Caco-2 (cell line): ENCODE data around the gene DDX24. TPM values are rescaled to one million over a fixed set of nuclear protein-coding genes. Genes with fewer than 3 reads are reported as not detected.

Source experiments
- BruUV-seq: library from RNA; stranded (reverse); fragments of 400-500 nt; replicated peaks from 2 replicates; lab custom pipeline; 2021; lab: Mats Ljungman, UMichigan
- CTCF ChIA-PET: fragments of 300-600 bp; sonication (Branson Sonifier 250); formaldehyde crosslinking; loops from one replicate; lab custom pipeline; 2022; ENCODE audit warnings: antibody characterized with exemption; lab: Charles Lee
- POLR2A ChIA-PET: fragments of 300-600 bp; sonication (Branson Sonifier 250); formaldehyde crosslinking; loops from one replicate; lab custom pipeline; 2022; ENCODE audit warnings: antibody characterized with exemption; lab: Charles Lee
- DNase-seq, 2 experiments: peaks; one replicate each; pipeline versions ENCODE4 v3.0.0 to v3.0.0-alpha.2; 2020 to 2022
- H3K27me3 ChIP-seq: replicated peaks from 2 replicates; pipeline ENCODE4 v1.6.0; 2011; ENCODE audit warnings: low read length; ENCODE audit not compliant: control insufficient read depth, insufficient read depth
- H3K36me3 ChIP-seq: 2 replicates; pipeline ENCODE4 v1.5.1; 2011; ENCODE audit warnings: low read length; ENCODE audit not compliant: control insufficient read depth, insufficient read depth
- H3K4me1 ChIP-seq: fragments of 250-450 bp; sonication (Bioruptor Pico); 2 replicates; pipeline ENCODE4 v1.5.1; 2020; ENCODE audit warnings: mild to moderate bottlenecking
- H3K4me3 ChIP-seq: 2 replicates; pipeline ENCODE4 v1.5.1; 2011; ENCODE audit warnings: low read depth, mild to moderate bottlenecking, control low read depth, low read length
- H3K9me3 ChIP-seq: fragments of 250-450 bp; sonication (Bioruptor Pico); 2 replicates; pipeline ENCODE4 v1.5.1; 2020; ENCODE audit warnings: mild to moderate bottlenecking, moderate library complexity
- H3K27ac Mint-ChIP-seq: one replicate; pipeline ENCODE4 v1.8.0; 2022; ENCODE audit warnings: mixed read lengths; ENCODE audit not compliant: unreplicated experiment
- H3K27me3 Mint-ChIP-seq: one replicate; pipeline ENCODE4 v1.8.0; 2022; ENCODE audit warnings: mixed read lengths; ENCODE audit not compliant: insufficient read depth, unreplicated experiment
- H3K36me3 Mint-ChIP-seq: one replicate; pipeline ENCODE4 v1.8.0; 2022; ENCODE audit warnings: mild to moderate bottlenecking, mixed read lengths; ENCODE audit not compliant: insufficient read depth, unreplicated experiment
- H3K4me1 Mint-ChIP-seq: one replicate; pipeline ENCODE4 v1.8.0; 2022; ENCODE audit warnings: low read depth, mixed read lengths; ENCODE audit not compliant: unreplicated experiment
- H3K4me3 Mint-ChIP-seq: one replicate; pipeline ENCODE4 v1.8.0; 2022; ENCODE audit warnings: mild to moderate bottlenecking, moderate library complexity, mixed read lengths; ENCODE audit not compliant: unreplicated experiment
- H3K9me3 Mint-ChIP-seq: one replicate; pipeline ENCODE4 v1.8.0; 2022; ENCODE audit warnings: mixed read lengths; ENCODE audit not compliant: unreplicated experiment
- CTCF ChIP-seq, 2 experiments: fragments of 200-600 bp in 1 of 2; IDR thresholded peaks; 1 replicate in 1 of 2; 2 replicates in 1 of 2; pipeline versions ENCODE4 v1.5.1 to v1.8.0; 2011 to 2022; ENCODE audit warnings: antibody characterized with exemption in 1 of 2, control low read depth in 1 of 2, inconsistent platforms in 1 of 2, low read depth in 1 of 2, low read length in 1 of 2, mild to moderate bottlenecking in 1 of 2, moderate library complexity in 1 of 2; ENCODE audit not compliant: insufficient read depth in 1 of 2, severe bottlenecking in 1 of 2, unreplicated experiment in 1 of 2
- intact Hi-C: fragments of 100-400 bp; cut with micrococcal nuclease; formaldehyde crosslinking; loops from one replicate; pipeline ENCODE4 v1.10.0; 2022; ENCODE audit not compliant: unreplicated experiment
- total RNA-seq: library from RNA; stranded (reverse); gene quantifications from 2 replicates; pipeline ENCODE4 v1.2.3, GENCODE V29; 2022

The DDX24 gene
- total RNA-seq, 1 experiment from 2014 or later: 131 TPM

- Mint-ChIP-seq H3K4me3 (no peak overlapping the region), H3K27me3 (no peaks in the 10 kb centered on the region), H3K36me3 (peaks cover 64% of the 10 kb centered on the region), H3K27ac (no peak overlapping the region), H3K9me3 (no peaks in the 10 kb centered on the region), H3K4me1 (no peaks in the 10 kb centered on the region)
- no peak for DNase-seq
- Histone ChIP-seq H3K36me3 (peaks cover 3% of the 10 kb centered on the region), H3K4me3 (no peak overlapping the region), H3K27me3 (no peaks in the 10 kb centered on the region), H3K4me1 (no peaks in the 10 kb centered on the region), H3K9me3 (no peaks in the 10 kb centered on the region)
- intact Hi-C loops: no loop called here
- POLR2A ChIA-PET: no interaction called here
- BruUV-seq: no TSS peak
- TF ChIP-seq CTCF (IDR thresholded peaks at IDR 0.05; ENCODE audit: insufficient read depth in 1 of 2, low read depth in 1 of 2, low read length in 1 of 2, severe bottlenecking in 1 of 2, unreplicated experiment in 1 of 2): no peak
- CTCF ChIA-PET: interaction anchor here (1.1 to 1.3 kb wide), 2 partner anchors 30 to 86 kb away, joined by 3 to 6 read pairs; partner anchors contain the start of genes DDX24 and IFI27L1
Measured at GRCh38 chr14:94050231-94050880, 30.6 kb downstream of the DDX24 start.

GRCh38 chr14:94049625-94050023 lies 31.4 kb downstream of the DDX24 start:
- Mint-ChIP-seq H3K36me3 (peaks cover 63% of the 10 kb centered on the region), H3K4me3 (no peak overlapping the region), H3K9me3 (no peaks in the 10 kb centered on the region), H3K4me1 (no peaks in the 10 kb centered on the region), H3K27ac (no peak overlapping the region), H3K27me3 (no peaks in the 10 kb centered on the region)
- DNase-seq: no peak
- intact Hi-C loops: no loop called here
- no TSS peak for BruUV-seq
- Histone ChIP-seq H3K9me3 (no peaks in the 10 kb centered on the region), H3K4me3 (no peak overlapping the region), H3K27me3 (no peaks in the 10 kb centered on the region), H3K36me3 (peaks cover 3% of the 10 kb centered on the region), H3K4me1 (no peaks in the 10 kb centered on the region)
- ChIA-PET CTCF (interaction anchor here (1.1 kb wide), 1 partner anchor 87 kb away, joined by 3 read pairs; no protein-coding TSS in a partner anchor), POLR2A (no interaction called here)
- TF ChIP-seq CTCF (IDR thresholded peaks at IDR 0.05; ENCODE audit: insufficient read depth in 1 of 2, low read depth in 1 of 2, low read length in 1 of 2, severe bottlenecking in 1 of 2, unreplicated experiment in 1 of 2): no peak

GRCh38 chr14:94048691-94049624 lies 32.0 kb downstream of the DDX24 start:
- no peaks in the 10 kb centered on the region for H3K9me3 ChIP-seq
- H3K36me3 ChIP-seq: peaks cover 3% of the 10 kb centered on the region
- Mint-ChIP-seq H3K9me3 (no peaks in the 10 kb centered on the region), H3K4me3 (no peak overlapping the region), H3K36me3 (peaks cover 56% of the 10 kb centered on the region), H3K27me3 (no peaks in the 10 kb centered on the region), H3K27ac (no peak overlapping the region), H3K4me1 (no peaks in the 10 kb centered on the region)
- intact Hi-C loops: no loop called here
- no peak for TF ChIP-seq CTCF (IDR thresholded peaks at IDR 0.05; ENCODE audit: insufficient read depth in 1 of 2, low read depth in 1 of 2, low read length in 1 of 2, severe bottlenecking in 1 of 2, unreplicated experiment in 1 of 2)
- H3K4me1 ChIP-seq: no peaks in the 10 kb centered on the region
- H3K4me3 ChIP-seq: no peak overlapping the region
- no peak for DNase-seq
- BruUV-seq: no TSS peak
- POLR2A ChIA-PET: no interaction called here
- no peaks in the 10 kb centered on the region for H3K27me3 ChIP-seq
- CTCF ChIA-PET: interaction anchor here (1.1 kb wide), 1 partner anchor 88 kb away, joined by 3 read pairs; no protein-coding TSS in a partner anchor
